ENCODE measurements around the gene SPP2.

GRCh38 chr2:234072454-234072853, 22.0 kb downstream of the SPP2 start:
- TF ChIP-seq ELF4 (IDR thresholded peaks at IDR 0.05) (no peak), ARNT (IDR thresholded peaks at IDR 0.05) (no peak), SUZ12 (IDR thresholded peaks at IDR 0.05) (no peak), NFRKB (IDR thresholded peaks at IDR 0.05) (no peak), BHLHE40 (IDR thresholded peaks at IDR 0.05; ENCODE audit: borderline replicate concordance) (no peak), TARDBP (IDR thresholded peaks at IDR 0.05) (no peak), FOXM1 (IDR thresholded peaks at IDR 0.05; ENCODE audit: borderline replicate concordance) (no peak)

Measured in HEK293T (cell line).